HG02938 (cell line): ENCODE data around the gene KCTD10.

Experiments used
- ATAC-seq: cut with Tn5 transposase; IDR thresholded peaks from one replicate; pipeline ENCODE4 v1.9.1; 2021; ENCODE audit warnings: mild to moderate bottlenecking, moderate library complexity; ENCODE audit not compliant: unreplicated experiment

Gene KCTD10, protein sequence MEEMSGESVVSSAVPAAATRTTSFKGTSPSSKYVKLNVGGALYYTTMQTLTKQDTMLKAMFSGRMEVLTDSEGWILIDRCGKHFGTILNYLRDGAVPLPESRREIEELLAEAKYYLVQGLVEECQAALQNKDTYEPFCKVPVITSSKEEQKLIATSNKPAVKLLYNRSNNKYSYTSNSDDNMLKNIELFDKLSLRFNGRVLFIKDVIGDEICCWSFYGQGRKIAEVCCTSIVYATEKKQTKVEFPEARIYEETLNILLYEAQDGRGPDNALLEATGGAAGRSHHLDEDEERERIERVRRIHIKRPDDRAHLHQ

DNA sequence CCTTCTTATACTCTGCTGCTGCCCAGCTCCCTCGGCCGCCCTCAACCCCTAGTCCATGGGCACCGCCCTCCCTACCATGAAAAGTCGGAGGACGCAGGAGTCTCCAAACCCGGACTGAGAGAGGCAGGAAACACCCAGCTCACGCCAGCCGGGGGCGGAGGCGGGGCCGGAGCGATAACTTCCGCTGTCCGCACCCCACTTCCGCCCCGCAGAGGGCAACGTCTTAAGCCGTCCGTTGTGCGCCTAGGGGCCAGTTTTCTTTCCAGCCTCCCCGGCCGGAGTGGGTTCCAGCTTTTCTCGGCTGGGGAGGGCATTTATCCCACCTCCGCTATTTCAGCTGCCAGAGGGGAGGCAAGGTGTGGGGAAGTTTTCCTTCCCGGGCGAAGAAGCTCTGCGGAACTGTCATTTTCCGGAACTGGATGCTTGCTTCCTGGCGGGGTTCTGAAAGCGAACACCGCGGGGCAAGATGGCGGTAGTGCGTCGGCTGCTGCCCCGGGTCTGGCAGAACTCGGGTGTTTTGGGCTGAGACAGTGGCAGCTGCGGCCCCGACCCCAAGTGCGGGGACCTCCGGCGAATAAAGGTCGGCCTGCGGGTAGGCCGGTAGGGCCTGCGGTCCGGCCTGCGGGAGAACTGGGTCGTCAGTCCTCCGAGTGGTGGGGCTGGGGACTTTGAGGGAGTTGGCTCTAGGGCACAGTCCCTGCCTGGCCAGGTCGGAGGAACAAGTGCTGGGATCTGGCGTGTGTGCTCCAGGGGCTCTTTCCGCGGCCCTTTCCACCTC is at the start of gene KCTD10, which contains the start of gene UBE3B:
KCTD10 (minus strand) TSS at position 116 of the 778 bp plus-strand sequence; CDS start at position 78, 38 bp downstream.
UBE3B (plus strand) TSS at position 450 of the 778 bp plus-strand sequence. CDS start 5,918 bp downstream, outside the sequence.
- ATAC-seq, result peak; percentile 90

DNA sequence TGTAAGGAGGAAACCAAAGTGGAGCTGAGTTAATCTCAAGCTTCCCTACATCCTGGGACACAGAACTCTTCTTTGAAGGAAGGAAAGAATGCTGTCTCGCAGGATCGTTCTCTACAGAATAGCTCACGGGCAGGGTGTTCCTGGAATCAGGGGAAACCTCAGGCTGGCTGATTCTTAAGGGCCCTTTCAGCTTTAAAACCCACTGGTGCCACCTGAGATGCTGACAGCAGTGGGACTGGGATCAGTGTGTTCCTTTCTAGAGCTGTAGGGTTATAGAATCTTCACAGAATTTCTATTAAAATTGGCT is 48.1 kb upstream of the KCTD10 start:
- ATAC-seq, result no peak

DNA sequence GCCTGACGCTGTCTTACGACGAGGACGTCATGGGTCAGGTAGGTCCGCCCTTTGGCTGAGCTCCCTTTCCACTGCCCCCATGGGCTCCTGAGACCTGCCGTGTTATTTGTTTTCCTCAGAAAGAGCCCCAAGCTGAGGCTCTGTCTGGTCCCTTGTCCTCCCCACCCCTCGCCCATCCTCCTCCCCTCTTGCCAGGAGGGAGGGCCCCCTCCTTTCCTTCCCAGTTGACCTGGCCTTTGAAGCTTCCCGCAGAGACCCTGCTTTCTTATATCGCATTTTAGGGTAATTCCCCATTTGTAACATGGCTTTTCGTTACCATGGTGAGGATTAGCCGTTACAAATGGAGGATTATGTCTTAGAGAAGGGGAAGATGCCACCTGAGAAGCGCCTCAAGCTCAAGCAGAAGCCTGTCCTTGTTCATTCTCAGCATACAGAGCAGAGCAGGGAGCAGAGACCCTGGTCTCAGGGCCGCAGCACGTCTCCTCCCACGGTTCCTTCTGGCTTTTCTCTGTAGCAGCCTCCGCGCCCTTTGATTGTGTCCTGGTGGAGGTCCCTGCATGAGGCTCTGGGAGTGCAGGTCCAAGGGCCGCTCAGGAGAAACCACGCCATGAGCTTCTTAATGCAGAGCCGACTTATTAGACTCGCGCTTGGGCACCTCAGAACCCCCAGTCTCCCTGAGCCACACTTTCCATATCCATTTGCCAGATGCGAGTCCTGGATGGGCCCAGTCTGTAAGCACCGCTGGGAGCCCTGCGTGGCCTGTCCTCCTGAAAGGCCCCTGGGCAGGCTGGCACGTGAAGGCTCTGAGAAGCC is 47.6 kb upstream of the KCTD10 start:
- ATAC-seq, result no peak

DNA sequence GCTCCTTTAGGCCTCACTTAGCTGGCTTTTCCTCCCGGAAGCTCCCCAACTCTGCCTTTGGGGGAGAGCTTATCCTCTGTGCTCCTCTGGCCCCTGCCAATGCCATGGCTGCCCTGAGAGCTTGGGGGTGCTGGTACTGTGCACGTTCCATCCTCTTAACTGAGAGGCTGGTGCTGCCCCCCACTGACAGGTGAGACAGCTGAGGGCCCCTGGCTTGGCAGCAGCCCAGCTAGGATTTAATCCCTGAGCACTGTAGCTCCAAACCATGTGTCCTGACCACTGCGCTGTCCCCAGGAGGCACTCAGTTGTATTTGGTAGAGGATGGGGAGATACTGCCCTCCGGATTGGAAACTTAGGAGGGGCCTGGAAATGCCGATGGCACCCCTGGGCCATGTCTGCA is 46.4 kb upstream of the KCTD10 start:
- ATAC-seq, result no peak

DNA sequence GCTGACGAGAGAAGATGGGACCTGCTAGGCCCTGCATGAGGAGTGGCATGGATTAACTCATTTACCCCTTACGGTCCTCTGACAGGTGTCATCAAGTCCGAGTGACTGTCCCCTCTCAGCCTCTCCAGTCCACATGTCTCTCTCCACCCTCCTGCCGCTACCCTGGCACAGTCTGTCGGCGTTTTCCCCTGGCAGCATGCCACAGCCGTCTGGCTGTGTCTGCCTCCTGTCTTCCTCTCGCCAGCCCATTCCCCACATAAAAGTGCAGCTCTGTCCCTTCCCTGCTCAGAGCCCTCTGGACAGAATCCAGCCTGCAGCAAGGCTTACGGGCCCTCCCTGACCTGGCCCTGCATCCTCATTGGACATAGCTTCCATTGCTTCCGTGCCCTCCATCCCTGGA is 46.0 kb upstream of the KCTD10 start:
- ATAC-seq, result no peak

DNA sequence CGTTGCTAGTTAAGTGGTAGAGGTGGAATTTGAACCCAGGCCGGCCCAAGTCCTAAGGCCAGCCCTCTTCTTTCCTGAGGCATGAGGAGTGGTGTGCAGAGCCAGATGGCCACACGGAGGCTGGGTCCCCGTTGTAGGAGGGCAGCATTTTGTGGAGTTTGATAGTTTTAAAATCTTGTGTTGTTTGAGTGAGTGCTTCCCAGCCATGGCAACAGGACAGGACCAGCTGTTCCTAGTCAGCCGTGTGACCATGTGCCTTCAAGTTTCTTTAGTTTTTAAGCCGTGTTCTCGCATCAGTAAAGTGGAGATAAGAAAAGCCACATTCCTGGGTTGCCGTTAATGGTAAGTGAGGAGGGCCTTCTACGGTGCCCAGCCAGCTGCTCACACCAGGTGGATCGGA is 44.7 kb upstream of the KCTD10 start:
- ATAC-seq, result no peak

DNA sequence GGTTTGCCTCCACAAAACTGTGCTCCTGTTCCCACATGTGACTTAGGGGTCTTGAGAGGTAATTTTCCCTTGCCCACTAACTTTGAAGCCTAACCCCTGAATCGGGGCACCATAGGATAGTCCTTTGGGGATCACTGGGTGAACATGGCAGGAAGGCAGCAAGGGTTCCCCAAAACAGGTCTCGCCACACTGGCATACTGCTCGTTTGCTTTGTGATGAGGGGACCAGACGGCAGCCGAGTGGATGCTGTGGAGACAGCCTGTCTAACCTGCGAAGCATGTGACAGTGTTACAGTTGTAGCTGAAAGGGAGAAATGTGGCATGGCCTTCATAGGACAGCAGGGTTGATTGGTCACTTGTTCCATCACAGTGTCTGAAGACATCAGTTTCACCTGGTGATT is 42.7 kb upstream of the KCTD10 start:
- ATAC-seq, result no peak

DNA sequence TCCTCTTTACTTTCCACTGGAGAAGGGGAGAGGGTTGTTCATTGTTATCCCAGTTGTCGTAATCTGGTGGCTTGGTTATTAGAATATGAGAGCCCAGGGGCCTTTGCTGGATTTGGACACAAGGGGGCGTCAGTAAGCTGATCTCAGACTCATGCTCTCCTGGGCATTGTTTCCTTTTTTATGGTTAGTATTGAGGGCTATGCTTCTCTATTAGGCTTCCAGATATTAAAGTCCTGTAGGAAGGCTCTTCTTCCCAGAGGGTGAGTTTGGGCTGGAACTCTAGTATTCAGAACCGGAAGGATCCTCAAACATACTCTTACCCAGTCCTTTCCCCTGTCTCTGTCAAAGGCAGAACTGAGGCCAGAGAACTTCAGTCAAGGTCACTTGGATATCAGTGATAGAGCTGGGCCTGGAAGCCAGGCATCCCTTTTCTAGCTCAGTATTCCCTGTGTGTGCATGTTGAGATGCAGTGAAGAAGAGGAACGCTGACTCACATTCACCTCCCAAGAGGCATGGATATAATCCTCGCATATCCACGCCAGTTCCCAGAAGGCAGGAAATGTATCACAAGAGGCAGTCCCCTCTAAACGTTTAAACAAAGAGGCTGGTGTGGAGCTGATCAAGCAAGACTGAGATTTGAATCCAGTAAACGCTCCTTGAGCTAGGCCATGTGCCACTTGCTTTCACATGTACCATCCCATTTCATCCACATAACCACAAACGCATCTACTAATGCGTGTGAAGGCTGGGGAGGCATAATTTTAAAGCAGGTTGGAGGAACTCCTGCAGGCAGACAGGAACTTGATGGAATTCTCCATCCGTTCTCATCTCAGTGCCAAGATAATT is 41.9 kb upstream of the KCTD10 start:
- ATAC-seq, result no peak

DNA sequence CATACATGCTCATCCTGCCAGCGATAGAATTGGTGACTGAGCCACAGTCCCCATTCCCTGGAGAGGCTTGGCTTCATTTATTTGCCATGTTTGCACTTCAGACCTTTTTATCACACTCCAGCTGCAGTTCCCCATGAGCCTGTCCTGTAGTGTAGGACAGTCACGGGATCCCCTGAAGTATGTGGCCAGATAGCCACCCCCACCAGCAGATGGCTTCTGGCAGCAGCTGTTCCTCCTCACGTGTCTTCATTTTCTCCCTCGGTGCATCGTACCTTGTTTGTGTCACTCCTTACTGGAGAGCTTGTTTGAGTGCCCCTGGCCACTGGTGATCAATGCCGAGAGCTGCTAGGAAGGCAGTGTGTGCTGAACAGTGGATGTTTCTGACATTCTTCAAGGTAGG is 40.5 kb upstream of the KCTD10 start:
- no peak for ATAC-seq

DNA sequence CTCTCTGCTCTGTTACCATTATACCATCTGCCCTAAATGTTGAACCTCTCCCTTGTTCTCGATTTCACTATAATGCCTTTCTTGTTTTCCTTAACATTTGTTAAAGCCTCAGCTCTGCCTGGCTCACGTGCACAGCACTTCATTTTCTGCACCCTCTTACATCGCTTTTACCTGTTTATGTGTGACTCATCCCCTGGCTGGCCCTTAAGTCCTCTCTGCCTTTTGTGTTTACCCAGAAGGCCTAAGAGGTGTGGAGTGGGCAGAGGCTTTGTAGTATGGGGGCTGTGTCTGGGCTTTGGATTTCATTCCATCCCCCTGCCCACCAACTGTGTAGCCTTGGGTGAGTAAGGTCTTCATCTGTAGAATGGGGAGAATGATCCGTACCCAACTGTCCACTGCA is 36.9 kb upstream of the KCTD10 start:
- ATAC-seq, result no peak

DNA sequence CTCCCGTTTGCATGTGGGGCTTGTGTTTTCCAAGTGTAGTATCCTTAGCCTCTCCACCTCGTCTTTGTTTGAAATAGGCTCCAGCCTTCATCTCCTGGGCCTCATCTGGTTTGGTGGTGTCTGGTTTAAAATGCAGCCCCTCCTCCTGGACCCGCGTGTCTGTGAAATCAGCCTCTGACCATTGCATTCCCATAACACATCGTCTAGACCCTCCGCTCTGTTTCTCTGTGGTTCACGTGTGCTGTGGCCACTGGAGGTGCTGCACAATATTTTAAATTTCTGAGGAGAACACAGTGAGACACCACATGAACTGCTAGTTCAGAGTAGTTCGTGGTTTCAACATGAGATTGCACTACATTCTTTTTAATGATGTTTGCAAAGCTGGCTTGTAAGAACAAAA is 36.0 kb upstream of the KCTD10 start:
- ATAC-seq, result no peak

DNA sequence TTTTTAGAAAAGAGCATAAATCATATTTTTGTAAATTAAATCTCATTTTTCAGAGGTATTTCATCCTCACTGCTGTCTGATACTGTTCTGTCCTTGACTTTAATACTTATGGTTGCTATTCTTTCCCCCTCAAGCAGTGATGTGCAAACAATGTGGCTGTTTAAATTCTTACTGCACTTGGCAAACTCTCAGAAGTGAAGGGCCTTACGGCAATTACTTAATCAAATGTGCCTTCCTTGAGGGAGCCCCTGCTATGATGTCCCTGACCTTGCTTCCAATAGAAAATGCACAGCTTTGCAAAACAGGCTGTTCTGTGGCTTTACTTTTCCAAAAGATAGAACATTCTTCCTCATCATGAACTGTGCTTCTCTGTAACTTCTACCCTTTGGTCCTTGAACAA is 35.5 kb upstream of the KCTD10 start:
- no peak for ATAC-seq

DNA sequence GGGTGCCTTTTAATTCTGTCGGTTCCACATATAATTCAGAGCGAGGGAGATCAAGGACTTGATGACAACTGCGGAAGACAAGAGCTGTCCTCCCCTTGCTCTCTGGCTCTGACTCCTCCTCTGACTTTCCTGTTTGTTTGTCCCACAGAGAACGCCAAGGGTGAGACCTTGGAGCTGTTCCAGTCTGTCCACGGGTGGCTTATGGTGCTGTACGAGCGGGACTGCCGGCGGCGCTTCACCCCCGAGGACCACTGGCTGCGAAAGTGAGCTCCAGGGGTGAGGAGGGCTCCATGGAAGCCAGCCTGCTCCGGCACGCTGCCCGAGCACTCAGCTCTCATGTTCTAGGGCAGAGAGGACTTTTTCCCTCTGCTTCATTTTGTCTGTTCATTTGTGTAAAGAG is 33.1 kb upstream of the KCTD10 start:
- ATAC-seq, result no peak

DNA sequence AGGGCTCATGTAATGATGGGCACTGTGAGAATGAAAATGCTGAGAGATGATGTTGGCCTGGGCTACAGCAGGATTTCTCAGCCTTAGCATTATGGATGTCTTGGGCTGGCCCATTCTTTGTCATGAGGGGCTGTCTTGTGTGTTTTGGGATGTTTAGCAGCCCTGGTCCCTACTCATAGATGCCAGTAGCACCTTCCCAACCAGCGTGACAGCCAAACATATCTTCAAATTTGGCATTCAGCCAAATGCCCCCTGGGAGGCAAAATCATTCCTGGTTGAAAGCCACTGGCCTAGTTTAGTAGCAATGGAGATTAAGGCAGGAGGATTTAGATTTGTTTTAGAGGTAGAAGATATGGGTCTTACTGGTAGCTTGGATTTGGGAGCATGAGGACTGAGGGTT is 27.0 kb upstream of the KCTD10 start:
- ATAC-seq, result no peak

DNA sequence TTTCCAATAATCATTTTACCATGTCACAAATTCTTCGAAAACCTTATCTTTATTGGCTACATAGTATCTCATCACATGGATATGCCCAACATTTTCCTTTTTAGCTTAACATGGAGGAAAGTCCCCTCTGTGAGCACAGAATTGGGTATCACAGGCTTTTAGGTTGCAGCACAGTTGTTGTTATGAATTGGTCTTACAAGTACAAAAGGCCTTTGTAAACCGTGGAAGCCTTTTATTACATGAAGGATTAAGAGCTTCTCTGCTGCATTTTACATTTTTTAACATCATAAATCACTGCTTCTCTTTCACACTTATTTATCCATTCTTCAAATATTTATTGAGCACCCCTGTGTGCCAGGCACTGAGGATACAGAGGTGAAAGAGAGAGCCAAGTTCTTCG is 26.5 kb upstream of the KCTD10 start:
- no peak for ATAC-seq

DNA sequence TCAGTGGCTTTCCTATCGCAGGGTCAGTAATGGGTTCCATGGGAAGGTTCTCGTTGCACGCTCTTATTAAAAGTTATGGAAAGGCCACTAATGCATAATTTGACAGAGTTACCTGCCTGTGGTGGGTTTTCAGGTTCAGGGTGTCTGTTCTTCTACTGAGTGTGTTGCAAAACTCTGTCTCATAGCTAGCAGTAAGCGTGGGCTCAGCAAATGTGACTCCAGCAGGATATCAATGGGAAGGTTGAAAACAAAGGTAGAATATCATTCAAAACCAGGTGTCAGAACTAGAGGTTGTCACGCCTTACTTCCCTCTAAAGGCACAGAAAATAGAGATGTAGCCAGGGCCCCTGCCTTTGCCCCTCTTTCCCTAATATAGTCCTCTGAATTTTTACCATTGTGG is 25.2 kb upstream of the KCTD10 start:
- no peak for ATAC-seq

DNA sequence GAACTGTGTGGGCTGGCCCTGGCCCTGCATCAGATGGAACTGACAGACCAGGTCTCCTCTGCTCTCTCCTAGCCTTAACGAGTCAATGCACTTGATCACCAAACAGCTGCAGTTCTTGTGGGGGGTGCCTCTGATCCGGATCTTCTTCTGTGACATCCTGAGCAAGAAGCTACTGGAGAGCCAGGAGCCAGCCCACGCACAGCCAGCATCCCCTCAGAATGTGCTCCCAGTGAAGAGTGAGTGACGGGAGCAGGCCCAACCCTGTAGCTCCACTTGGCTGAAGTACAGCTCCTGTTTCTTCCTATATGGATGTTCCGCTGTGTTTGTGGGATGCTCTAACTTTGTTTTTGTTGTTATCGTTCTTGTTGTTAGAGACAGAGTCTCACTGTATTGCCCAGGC is 24.2 kb upstream of the KCTD10 start:
- no peak for ATAC-seq

DNA sequence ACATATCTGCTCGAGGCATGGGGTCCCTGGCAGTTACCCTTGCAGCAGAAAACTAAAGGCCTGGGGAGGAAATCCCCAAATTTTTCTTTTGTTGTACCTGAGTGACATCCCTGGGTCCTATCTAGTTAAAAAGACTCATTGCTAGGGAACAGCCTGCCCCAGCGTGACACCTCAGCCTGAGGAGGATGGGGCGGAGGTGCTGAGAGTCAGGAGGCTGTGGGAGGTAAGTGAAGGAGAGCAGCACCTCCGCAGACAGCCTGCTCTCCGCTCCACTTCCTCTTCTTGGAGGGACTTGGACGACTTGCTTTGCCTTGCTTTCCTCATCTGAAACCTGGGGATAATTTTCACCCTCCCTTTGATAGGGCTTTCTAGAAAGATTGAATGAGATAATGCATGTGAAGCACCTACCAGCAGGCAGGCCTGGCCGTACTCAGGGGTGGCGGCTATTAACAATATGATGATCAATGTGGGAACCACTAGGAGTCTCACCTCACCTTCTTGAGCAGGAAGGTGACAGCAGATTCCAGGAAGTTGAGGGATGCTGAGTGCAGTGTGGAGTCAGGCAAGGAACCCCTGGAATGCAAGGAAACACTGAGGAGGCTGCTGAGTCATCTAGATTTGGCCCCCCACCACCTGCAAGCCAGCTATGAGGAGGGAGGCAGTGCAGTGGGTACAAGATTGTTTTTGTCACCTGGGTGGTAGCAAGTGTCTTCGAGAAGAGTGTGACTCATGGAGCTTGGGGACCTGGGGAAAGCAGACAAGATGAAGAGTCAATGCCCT is 23.5 kb upstream of the KCTD10 start:
- no peak for ATAC-seq

DNA sequence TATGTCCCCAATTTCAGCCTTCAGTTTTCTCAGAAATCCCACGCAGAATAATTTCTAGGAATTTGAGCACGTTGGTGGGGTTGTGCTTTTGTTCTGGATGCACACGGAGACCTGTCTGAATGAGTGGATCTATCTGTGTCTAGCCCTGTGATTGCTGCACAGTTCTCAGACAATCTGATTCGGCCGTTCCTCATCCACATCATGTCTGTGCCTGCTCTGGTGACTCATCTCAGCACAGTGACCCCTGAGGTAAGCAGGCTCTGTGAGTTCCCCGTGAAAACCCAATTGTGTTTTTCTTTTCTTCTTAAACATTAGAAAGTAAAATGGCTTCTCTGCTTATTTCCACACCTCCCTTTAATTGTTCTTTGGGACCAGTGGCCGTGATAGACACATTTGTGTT is 20.6 kb upstream of the KCTD10 start:
- no peak for ATAC-seq

DNA sequence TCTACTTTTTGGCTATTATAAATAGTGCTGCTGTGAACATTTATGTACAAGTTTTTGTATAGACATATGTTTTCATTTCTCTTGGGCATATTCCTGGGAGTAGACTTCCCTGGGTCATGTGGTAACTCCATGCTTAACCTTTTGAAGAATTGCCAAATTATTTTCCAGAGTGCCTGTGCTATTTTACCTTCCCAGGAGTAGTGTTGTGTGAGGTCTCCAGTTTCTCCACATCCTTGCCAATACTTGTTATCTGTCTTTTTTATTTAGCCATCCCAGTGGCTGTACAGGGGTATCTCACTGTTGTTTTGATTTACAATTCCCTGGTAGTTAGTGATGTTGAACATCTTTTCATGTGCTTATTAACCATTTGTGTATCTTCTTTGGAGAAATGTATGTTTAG is 19.2 kb upstream of the KCTD10 start:
- ATAC-seq, result no peak
